Measurements from ENCODE around the gene RAD9A. TPM values are rescaled to one million over a fixed set of nuclear protein-coding genes. Genes with fewer than 3 reads are reported as not detected.

RAD9A gene
- total RNA-seq, 1 experiment from 2014 or later, result 20.9 TPM

DNA sequence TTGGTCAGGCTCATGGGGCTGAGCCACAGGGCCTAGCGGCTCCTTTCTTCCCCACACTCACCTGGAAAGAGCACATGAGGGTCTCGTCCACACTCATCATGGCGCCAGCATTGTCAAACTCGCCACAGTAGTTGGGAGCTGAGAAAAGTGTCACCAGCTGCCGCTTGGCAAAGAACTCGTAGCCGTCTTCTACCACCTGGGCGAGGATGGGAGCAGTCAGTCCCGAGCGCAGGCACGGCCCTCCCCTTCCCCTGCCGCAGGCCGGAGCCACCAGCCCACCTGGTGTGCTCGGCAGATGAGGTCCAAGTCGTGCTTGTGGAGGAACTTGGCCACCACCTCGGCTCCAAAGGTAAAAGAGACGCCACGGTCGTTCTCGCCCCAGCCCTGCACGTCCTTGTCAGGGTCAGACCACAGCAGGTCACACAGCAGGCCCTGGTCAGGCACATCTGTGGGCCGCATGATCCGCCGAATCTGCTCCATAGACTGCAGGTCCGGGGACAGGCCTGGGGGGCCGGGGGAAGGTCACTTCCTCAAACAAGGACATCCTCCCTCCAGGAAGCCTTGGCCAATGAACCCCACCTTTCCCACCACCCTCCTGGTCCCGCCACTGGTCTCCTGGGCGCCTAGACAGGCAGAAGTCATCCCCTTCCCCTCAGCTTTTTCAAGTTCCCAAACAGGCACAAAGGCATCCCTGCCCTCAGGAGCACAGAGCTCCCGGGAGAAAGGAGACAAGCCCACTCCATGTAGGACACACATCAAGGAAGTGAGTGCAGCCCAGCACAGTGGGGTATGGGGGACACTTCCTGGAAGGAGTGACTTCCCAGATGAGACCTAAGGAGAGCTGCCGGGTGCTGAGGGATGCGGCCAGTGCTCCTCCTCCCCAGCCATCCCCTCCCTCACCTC lies 7.1 kb downstream of the RAD9A start:
- Histone ChIP-seq H4K20me1 (ENCODE audit: control insufficient read depth, insufficient read depth, insufficient read length) (no peaks in the 10 kb centered on the region), H4K91ac (ENCODE audit: insufficient read length, low read depth, low read length) (no peak overlapping the region), H3K9ac (ENCODE audit: extremely low read depth, insufficient read length, low read length) (no peak overlapping the region), H2BK120ac (ENCODE audit: low read depth, low read length, poor library complexity, severe bottlenecking) (no peak overlapping the region), H2AK5ac (ENCODE audit: insufficient read length, low read length) (no peak overlapping the region), H3K23me2 (ENCODE audit: insufficient read length, low read depth, low read length, poor library complexity, severe bottlenecking) (peaks cover 5% of the 10 kb centered on the region), H3K27me3 (ENCODE audit: insufficient read depth, low read length) (no peaks in the 10 kb centered on the region), H3K79me2 (ENCODE audit: insufficient read depth, low read length) (peaks cover 4% of the 10 kb centered on the region; the same call in 1 of the 2 replicates), H3K23ac (ENCODE audit: insufficient read length, low read depth, low read length) (no peak overlapping the region), H2BK20ac (ENCODE audit: low read depth, low read length, poor library complexity, severe bottlenecking) (no peak overlapping the region), H4K5ac (ENCODE audit: insufficient read length, low read depth, low read length) (no peak overlapping the region), H3K27ac (ENCODE audit: insufficient read length, low read depth, low read length) (no peak overlapping the region), H2BK5ac (ENCODE audit: insufficient read length, low read length) (no peak overlapping the region), H2AFZ (ENCODE audit: low read length) (no peak overlapping the region), H3K18ac (ENCODE audit: insufficient read length, low read depth, low read length) (no peak overlapping the region), H3T11ph (ENCODE audit: low read length) (no peak overlapping the region), H2BK12ac (ENCODE audit: insufficient read length, low read depth, low read length) (no peak overlapping the region), H4K8ac (replicated peaks; ENCODE audit: insufficient read length, low read depth, low read length) (no peak overlapping the region), H3K4me1 (ENCODE audit: insufficient read depth, low read length) (peaks cover 2% of the 10 kb centered on the region; the same call in 1 of the 2 replicates), H3K79me1 (ENCODE audit: insufficient read depth, low read depth, low read length, poor library complexity, severe bottlenecking) (peaks cover 3% of the 10 kb centered on the region), H3K9me3 (ENCODE audit: control insufficient read depth, low read depth, low read length) (no peaks in the 10 kb centered on the region), H2BK15ac (ENCODE audit: low read depth, low read length) (no peak overlapping the region; the same call in 1 of the 2 replicates), H3K4ac (ENCODE audit: low read depth, low read length) (no peak overlapping the region), H3K56ac (ENCODE audit: insufficient read length, low read depth, low read length) (no peak overlapping the region), H3K4me2 (ENCODE audit: insufficient read depth, insufficient read length, low read length) (no peak overlapping the region), H3K14ac (ENCODE audit: insufficient read depth, low read length) (no peak overlapping the region)
- Mint-ChIP-seq H3K27ac (no peak overlapping the region), H3K4me3 (peak overlapping the region in 1 of 2 experiments; percentile 56; a peak in 1 of 5 replicates), H3K4me1 (peaks cover 16 to 18% of the 10 kb centered on the region in 2 experiments), H3K27me3 (ENCODE audit: low read depth) (no peaks in the 10 kb centered on the region), H3K9me3 (no peaks in the 10 kb centered on the region; a peak in 1 of 5 replicates), H3K36me3 (ENCODE audit: insufficient read depth in 1 of 3, low read depth in 3 of 3) (peaks cover 14 to 47% (median 44%) of the 10 kb centered on the region in 3 experiments)
- WGBS (ENCODE audit: extremely low coverage, insufficient read length, low lambda C conversion rate), result no CpG with 5 or more reads among the region's 31 CpGs
- TF ChIP-seq, protein P1, sequence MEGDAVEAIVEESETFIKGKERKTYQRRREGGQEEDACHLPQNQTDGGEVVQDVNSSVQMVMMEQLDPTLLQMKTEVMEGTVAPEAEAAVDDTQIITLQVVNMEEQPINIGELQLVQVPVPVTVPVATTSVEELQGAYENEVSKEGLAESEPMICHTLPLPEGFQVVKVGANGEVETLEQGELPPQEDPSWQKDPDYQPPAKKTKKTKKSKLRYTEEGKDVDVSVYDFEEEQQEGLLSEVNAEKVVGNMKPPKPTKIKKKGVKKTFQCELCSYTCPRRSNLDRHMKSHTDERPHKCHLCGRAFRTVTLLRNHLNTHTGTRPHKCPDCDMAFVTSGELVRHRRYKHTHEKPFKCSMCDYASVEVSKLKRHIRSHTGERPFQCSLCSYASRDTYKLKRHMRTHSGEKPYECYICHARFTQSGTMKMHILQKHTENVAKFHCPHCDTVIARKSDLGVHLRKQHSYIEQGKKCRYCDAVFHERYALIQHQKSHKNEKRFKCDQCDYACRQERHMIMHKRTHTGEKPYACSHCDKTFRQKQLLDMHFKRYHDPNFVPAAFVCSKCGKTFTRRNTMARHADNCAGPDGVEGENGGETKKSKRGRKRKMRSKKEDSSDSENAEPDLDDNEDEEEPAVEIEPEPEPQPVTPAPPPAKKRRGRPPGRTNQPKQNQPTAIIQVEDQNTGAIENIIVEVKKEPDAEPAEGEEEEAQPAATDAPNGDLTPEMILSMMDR (conservative IDR thresholded peaks at IDR 0.05), result no peak
- no peak for DNase-seq

All from H9 (cell line).